Measurements from ENCODE around the gene TMEM128.

DNA sequence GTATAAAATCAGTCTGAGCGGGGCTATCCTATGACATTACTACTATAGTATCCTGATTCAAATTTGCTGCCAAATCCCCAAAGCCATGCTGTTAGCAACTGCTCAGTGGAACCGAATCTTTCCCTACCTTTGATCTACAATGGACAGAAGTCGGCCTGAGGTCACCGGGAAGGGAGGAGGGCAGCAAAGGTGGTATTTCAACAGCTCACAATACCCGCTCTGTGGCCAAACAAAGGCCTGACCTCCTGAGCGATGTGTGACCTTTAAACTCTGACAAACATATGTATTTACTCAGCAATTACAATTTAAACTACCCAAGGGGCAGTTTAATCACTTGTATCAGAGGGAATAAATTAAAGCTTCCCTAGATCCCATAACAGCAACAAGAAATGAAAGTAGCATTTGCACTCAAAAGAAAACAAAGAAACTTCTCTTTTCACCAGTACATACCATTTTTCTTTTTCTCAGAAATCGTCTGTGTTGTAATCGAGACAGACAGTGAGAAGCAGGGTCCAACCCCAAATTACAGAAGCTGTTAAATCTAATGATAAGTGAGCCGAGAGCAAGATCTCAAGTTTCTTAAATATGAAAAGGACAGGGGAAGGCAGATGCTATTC lies 11.6 kb upstream of the TMEM128 start:
- TF ChIP-seq, protein P1, sequence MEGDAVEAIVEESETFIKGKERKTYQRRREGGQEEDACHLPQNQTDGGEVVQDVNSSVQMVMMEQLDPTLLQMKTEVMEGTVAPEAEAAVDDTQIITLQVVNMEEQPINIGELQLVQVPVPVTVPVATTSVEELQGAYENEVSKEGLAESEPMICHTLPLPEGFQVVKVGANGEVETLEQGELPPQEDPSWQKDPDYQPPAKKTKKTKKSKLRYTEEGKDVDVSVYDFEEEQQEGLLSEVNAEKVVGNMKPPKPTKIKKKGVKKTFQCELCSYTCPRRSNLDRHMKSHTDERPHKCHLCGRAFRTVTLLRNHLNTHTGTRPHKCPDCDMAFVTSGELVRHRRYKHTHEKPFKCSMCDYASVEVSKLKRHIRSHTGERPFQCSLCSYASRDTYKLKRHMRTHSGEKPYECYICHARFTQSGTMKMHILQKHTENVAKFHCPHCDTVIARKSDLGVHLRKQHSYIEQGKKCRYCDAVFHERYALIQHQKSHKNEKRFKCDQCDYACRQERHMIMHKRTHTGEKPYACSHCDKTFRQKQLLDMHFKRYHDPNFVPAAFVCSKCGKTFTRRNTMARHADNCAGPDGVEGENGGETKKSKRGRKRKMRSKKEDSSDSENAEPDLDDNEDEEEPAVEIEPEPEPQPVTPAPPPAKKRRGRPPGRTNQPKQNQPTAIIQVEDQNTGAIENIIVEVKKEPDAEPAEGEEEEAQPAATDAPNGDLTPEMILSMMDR (IDR thresholded peaks at IDR 0.05) = no peak
- no peak for TF ChIP-seq POLR2A (IDR thresholded peaks at IDR 0.05)
